ENCODE measurements around the gene MAP2K3. TPM values are rescaled to one million over a fixed set of nuclear protein-coding genes. Genes with fewer than 3 reads are reported as not detected.
"Not testable (repeated sequence)": the region's sequence is repeated elsewhere in the genome, so short reads cannot be mapped to it uniquely, and the experiment has no call there.

MAP2K3 gene
- total RNA-seq, 1 donor from 2014 or later: 41.3 TPM

- no peak for ATAC-seq
Measured at GRCh38 chr17:21330436-21331160, 46.1 kb downstream of the MAP2K3 start.

GRCh38 chr17:21336541-21337294 is 52.2 kb downstream of the MAP2K3 start:
- not testable (repeated sequence) for ATAC-seq

- ATAC-seq: not testable (repeated sequence)
Measured at GRCh38 chr17:21337981-21338625, 53.6 kb downstream of the MAP2K3 start.

- no peak for ATAC-seq
Measured at GRCh38 chr17:21339011-21339410, 54.5 kb downstream of the MAP2K3 start.

GRCh38 chr17:21339571-21339970 is 55.1 kb downstream of the MAP2K3 start:
- not testable (repeated sequence) for ATAC-seq

- ATAC-seq: not testable (repeated sequence)
Measured at GRCh38 chr17:21340407-21340806, 55.9 kb downstream of the MAP2K3 start.

GRCh38 chr17:21341279-21341678 is 56.8 kb downstream of the MAP2K3 start:
- not testable (repeated sequence) for ATAC-seq

- ATAC-seq: not testable (repeated sequence)
Measured at GRCh38 chr17:21341925-21342540, 57.5 kb downstream of the MAP2K3 start.

- peak; percentile 8 for ATAC-seq
Measured at GRCh38 chr17:21343061-21343949, 58.8 kb downstream of the MAP2K3 start.

- ATAC-seq: not testable (repeated sequence)
Measured at GRCh38 chr17:21344801-21345200, 60.3 kb downstream of the MAP2K3 start.

GRCh38 chr17:21345236-21345635 is 60.7 kb downstream of the MAP2K3 start:
- no peak for ATAC-seq

GRCh38 chr17:21346107-21346506 is 61.6 kb downstream of the MAP2K3 start:
- ATAC-seq: not testable (repeated sequence)

- not testable (repeated sequence) for ATAC-seq
Measured at GRCh38 chr17:21346651-21347250, 62.2 kb downstream of the MAP2K3 start.

GRCh38 chr17:21347660-21348059 is 63.1 kb downstream of the MAP2K3 start:
- not testable (repeated sequence) for ATAC-seq

- not testable (repeated sequence) for ATAC-seq
Measured at GRCh38 chr17:21348081-21348925, 63.8 kb downstream of the MAP2K3 start.

- peak; percentile 15 for ATAC-seq
Measured at GRCh38 chr17:21348926-21349261, 64.4 kb downstream of the MAP2K3 start.

- not testable (repeated sequence) for ATAC-seq
Measured at GRCh38 chr17:21349358-21350050, 65.0 kb downstream of the MAP2K3 start.

- not testable (repeated sequence) for ATAC-seq
Measured at GRCh38 chr17:21350495-21350894, 66.0 kb downstream of the MAP2K3 start.

GRCh38 chr17:21351366-21352065 is 67.0 kb downstream of the MAP2K3 start:
- no peak for ATAC-seq

All from esophagus mucosa (tissue), 1 donor.